ENCODE data around the gene ZCCHC14. TPM values are rescaled to one million over a fixed set of nuclear protein-coding genes. Genes with fewer than 3 reads are reported as not detected.
A peak's percentile ranks its signal among the peaks of the same experiment; 100 is the strongest.
"Not testable (repeated sequence)": the region's sequence is repeated elsewhere in the genome, so short reads cannot be mapped to it uniquely, and the experiment has no call there.

ZCCHC14 gene
- polyA plus RNA-seq, 2 of the 4 experiments (the other 2 are of a cell fraction), result 3.8 to 7.3 TPM

GRCh38 chr16:87524407-87524806, 31.6 kb upstream of the ZCCHC14 start:
- no peak overlapping the region for H3K27ac ChIP-seq
- no peak for FAIRE-seq
- no peak for ATAC-seq
- 18% methylated on average over 4 of the region's 4 CpGs for WGBS (ENCODE audit: missing lambda C conversion rate)
- H3K9me3 ChIP-seq, result peaks cover 32% of the 10 kb centered on the region
- no peaks in the 10 kb centered on the region for H3K4me1 ChIP-seq
- CTCF ChIA-PET, result interaction anchor here (0.8 kb wide), 1 partner anchor 108 kb away, joined by 3 read pairs; no protein-coding TSS in a partner anchor
- no peak overlapping the region for H3K4me3 ChIP-seq
- TF ChIP-seq E2F6 (IDR thresholded peaks at IDR 0.05; ENCODE audit: borderline replicate concordance, low read depth) (no peak), RCOR1 (IDR thresholded peaks at IDR 0.05; ENCODE audit: low read depth, low read length) (no peak)
- no peak overlapping the region for H3K4me2 ChIP-seq
- POLR2A ChIA-PET, result no interaction called here
- DNase-seq (ENCODE audit: low read depth in 1 of 2, low spot score in 1 of 2), result no peak

- ATAC-seq; H3K4me3 ChIP-seq; FAIRE-seq; H3K4me1 ChIP-seq; H3K4me2 ChIP-seq; H3K27ac ChIP-seq; POLR2A ChIA-PET; DNase-seq (ENCODE audit: low read depth in 1 of 2, low spot score in 1 of 2): not testable (repeated sequence)
- 43% methylated on average over 6 of the region's 6 CpGs for WGBS (ENCODE audit: missing lambda C conversion rate)
- H3K9me3 ChIP-seq, result peaks cover 24% of the 10 kb centered on the region; the same call in 2 of the 3 replicates
- CTCF ChIA-PET, result interaction anchor here (0.6 kb wide), 1 partner anchor 113 kb away, joined by 3 read pairs; no protein-coding TSS in a partner anchor
Measured at GRCh38 chr16:87523605-87524004, 30.8 kb upstream of the ZCCHC14 start.

- H3K4me3 ChIP-seq; FAIRE-seq; H3K4me2 ChIP-seq; H3K4me1 ChIP-seq; ATAC-seq; H3K27ac ChIP-seq; POLR2A ChIA-PET; DNase-seq (ENCODE audit: low read depth in 1 of 2, low spot score in 1 of 2): not testable (repeated sequence)
- H3K9me3 ChIP-seq, result peaks cover 23% of the 10 kb centered on the region; the same call in 2 of the 3 replicates
- WGBS (ENCODE audit: missing lambda C conversion rate), result 17% methylated on average over 7 of the region's 7 CpGs
- CTCF ChIA-PET, result interaction anchor here (0.6 to 2.4 kb wide), 6 partner anchors 13 to 1262 kb away, joined by 3 to 17 read pairs (median 4); no protein-coding TSS in a partner anchor
Measured at GRCh38 chr16:87521764-87522163, 28.9 kb upstream of the ZCCHC14 start.

- H3K9me3 ChIP-seq, result peaks cover 19% of the 10 kb centered on the region; the same call in 2 of the 3 replicates
- POLR2A ChIA-PET; H3K4me1 ChIP-seq; H3K4me2 ChIP-seq; H3K4me3 ChIP-seq; DNase-seq (ENCODE audit: low read depth in 1 of 2, low spot score in 1 of 2); H3K27ac ChIP-seq; FAIRE-seq; ATAC-seq: not testable (repeated sequence)
- peak; percentile 49 for TF ChIP-seq MAFK (IDR thresholded peaks at IDR 0.05; ENCODE audit: partially characterized antibody)
- WGBS (ENCODE audit: missing lambda C conversion rate), result 43% methylated on average over 4 of the region's 4 CpGs
- CTCF ChIA-PET, result interaction anchor here (0.7 to 1.5 kb wide), 3 partner anchors 58 to 116 kb away, joined by 3 to 4 read pairs (median 4); no protein-coding TSS in a partner anchor
Measured at GRCh38 chr16:87519170-87519569, 26.3 kb upstream of the ZCCHC14 start.

- H3K4me2 ChIP-seq; H3K27ac ChIP-seq; POLR2A ChIA-PET; H3K4me3 ChIP-seq; H3K4me1 ChIP-seq; FAIRE-seq; DNase-seq (ENCODE audit: low read depth in 1 of 2, low spot score in 1 of 2): not testable (repeated sequence)
- peak; percentile 83 to 89 for ATAC-seq
- WGBS (ENCODE audit: missing lambda C conversion rate), result 63% methylated on average over 21 of the region's 21 CpGs
- H3K9me3 ChIP-seq, result peaks cover 15% of the 10 kb centered on the region; the same call in 2 of the 3 replicates
- CTCF ChIA-PET, result interaction anchor here (0.7 to 1.5 kb wide), 3 partner anchors 57 to 117 kb away, joined by 3 to 4 read pairs (median 4); no protein-coding TSS in a partner anchor
Measured at GRCh38 chr16:87518430-87519051, 25.7 kb upstream of the ZCCHC14 start.

- H3K27ac ChIP-seq; DNase-seq (ENCODE audit: low read depth in 1 of 2, low spot score in 1 of 2); H3K4me3 ChIP-seq; H3K4me1 ChIP-seq; POLR2A ChIA-PET; H3K9me3 ChIP-seq; FAIRE-seq; H3K4me2 ChIP-seq: not testable (repeated sequence)
- 75% methylated on average over 26 of the region's 34 CpGs for WGBS (ENCODE audit: missing lambda C conversion rate)
- CTCF ChIA-PET, result interaction anchor here (1.2 to 1.5 kb wide), 3 partner anchors 56 to 101 kb away, joined by 3 to 4 read pairs (median 3); no protein-coding TSS in a partner anchor
- peak; percentile 42 to 51; a peak in 5 of 6 replicates for ATAC-seq
Measured at GRCh38 chr16:87517610-87518429, 25.0 kb upstream of the ZCCHC14 start.

GRCh38 chr16:87516361-87516760, 23.5 kb upstream of the ZCCHC14 start:
- Histone ChIP-seq H3K9me3 (no peaks in the 10 kb centered on the region), H3K4me3 (no peak overlapping the region), H3K4me1 (no peaks in the 10 kb centered on the region), H3K27ac (no peak overlapping the region), H3K4me2 (no peak overlapping the region)
- FAIRE-seq, result no peak
- ATAC-seq, result no peak
- no peak for DNase-seq (ENCODE audit: low read depth in 1 of 2, low spot score in 1 of 2)
- CTCF ChIA-PET, result interaction anchor here (1.2 to 1.5 kb wide), 2 partner anchors 13 to 99 kb away, joined by 3 to 5 read pairs; no protein-coding TSS in a partner anchor
- POLR2A ChIA-PET, result no interaction called here
- 70% methylated on average over 12 of the region's 12 CpGs for WGBS (ENCODE audit: missing lambda C conversion rate)
- no peak for TF ChIP-seq EHMT2 (IDR thresholded peaks at IDR 0.05; ENCODE audit: low read depth)
- no peak for TF ChIP-seq CHD4 (IDR thresholded peaks at IDR 0.05; ENCODE audit: borderline replicate concordance)
- no peak for TF ChIP-seq PHF8 (IDR thresholded peaks at IDR 0.05; ENCODE audit: borderline replicate concordance, low read depth)
- TF ChIP-seq PBX3 (IDR thresholded peaks at IDR 0.05), result no peak
- no peak for TF ChIP-seq KDM5A (IDR thresholded peaks at IDR 0.05)
- TF ChIP-seq GATA3 (IDR thresholded peaks at IDR 0.05; ENCODE audit: borderline replicate concordance), result no peak
- no peak for TF ChIP-seq CHD2 (IDR thresholded peaks at IDR 0.05; ENCODE audit: low read length, partially characterized antibody)
- TF ChIP-seq EP300 (IDR thresholded peaks at IDR 0.05), result no peak
- TF ChIP-seq ZNF302 (CRISPR knock-in tag; IDR thresholded peaks at IDR 0.05), result no peak
- no peak for TF ChIP-seq ATOH8 (CRISPR knock-in tag; IDR thresholded peaks at IDR 0.05; ENCODE audit: low read depth)
- no peak for TF ChIP-seq EHF (CRISPR knock-in tag; IDR thresholded peaks at IDR 0.05)

Data from A549 (cell line).